CD4-positive, alpha-beta T cell treated with Interleukin-15 for 1 hour (primary cell): ENCODE data around the gene DDX47.
"Not testable (repeated sequence)": the region's sequence is repeated elsewhere in the genome, so short reads cannot be mapped to it uniquely, and the experiment has no call there.

Experiments
- DNase-seq: peaks from one replicate; pipeline ENCODE4 v3.0.0-alpha.2; 2020

DDX47 gene

GRCh38 chr12:12798480-12798879, 14.7 kb upstream of the DDX47 start:
- no peak for DNase-seq

GRCh38 chr12:12799163-12799920, 13.8 kb upstream of the DDX47 start:
- no peak for DNase-seq

- no peak for DNase-seq
Observed at GRCh38 chr12:12800406-12801180, 12.6 kb upstream of the DDX47 start.

- DNase-seq, result not testable (repeated sequence)
Observed at GRCh38 chr12:12801656-12802055, 11.5 kb upstream of the DDX47 start.

GRCh38 chr12:12803186-12803585, 10.0 kb upstream of the DDX47 start:
- DNase-seq, result peak; percentile 45

GRCh38 chr12:12804011-12804410, 9.1 kb upstream of the DDX47 start:
- DNase-seq, result no peak

GRCh38 chr12:12804432-12804886, 8.7 kb upstream of the DDX47 start:
- DNase-seq, result no peak

GRCh38 chr12:12806784-12807516, 6.2 kb upstream of the DDX47 start:
- no peak for DNase-seq

GRCh38 chr12:12807517-12807903, 5.6 kb upstream of the DDX47 start:
- DNase-seq, result not testable (repeated sequence)

- DNase-seq, result peak; percentile 83
Observed at GRCh38 chr12:12807970-12808702, 5.0 kb upstream of the DDX47 start.

GRCh38 chr12:12810553-12811021, 2.6 kb upstream of the DDX47 start:
- DNase-seq, result no peak

- DNase-seq, result no peak
Observed at GRCh38 chr12:12811343-12811742, 1.8 kb upstream of the DDX47 start.

- DNase-seq, result no peak
Observed at GRCh38 chr12:12812174-12812573, 972 bp upstream of the DDX47 start.

- no peak for DNase-seq
Observed at GRCh38 chr12:12812618-12813119, 477 bp upstream of the DDX47 start.

GRCh38 chr12:12817616-12818015, 4.5 kb downstream of the DDX47 start:
- no peak for DNase-seq

- DNase-seq, result no peak
Observed at GRCh38 chr12:12818701-12819100, 5.6 kb downstream of the DDX47 start.

- DNase-seq, result no peak
Observed at GRCh38 chr12:12819221-12819620, 6.1 kb downstream of the DDX47 start.

GRCh38 chr12:12819752-12820311, 6.7 kb downstream of the DDX47 start:
- DNase-seq, result no peak

- not testable (repeated sequence) for DNase-seq
Observed at GRCh38 chr12:12820376-12820775, 7.2 kb downstream of the DDX47 start.

- DNase-seq, result no peak
Observed at GRCh38 chr12:12821975-12822374, 8.8 kb downstream of the DDX47 start.

GRCh38 chr12:12822886-12823285, 9.7 kb downstream of the DDX47 start:
- DNase-seq, result no peak

GRCh38 chr12:12823300-12823699, 10.2 kb downstream of the DDX47 start:
- DNase-seq, result no peak
